ENCODE results near the gene SH3TC1.

Gene SH3TC1

DNA sequence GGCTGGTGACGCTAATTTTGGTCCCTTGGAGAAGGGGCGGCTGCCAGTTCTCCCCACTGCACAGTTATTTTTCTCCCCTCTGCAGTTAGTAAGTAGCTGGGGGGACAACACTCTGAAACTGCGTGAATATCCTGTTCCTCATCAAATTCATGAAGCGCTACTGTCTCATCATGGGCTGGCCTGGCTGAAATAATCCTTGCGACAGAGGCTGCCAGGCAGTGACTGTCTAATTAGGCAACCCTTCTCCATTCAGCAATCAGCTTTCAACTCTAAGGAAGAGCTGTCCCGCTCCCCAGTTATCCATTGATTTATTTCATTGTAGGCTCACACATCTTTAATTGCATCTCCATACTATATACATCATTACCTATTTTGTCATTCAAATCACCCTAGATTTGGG is 8.2 kb downstream of the SH3TC1 start:
- DNase-seq (ENCODE audit: low read depth in 1 of 2, low spot score in 1 of 2) = peak in 1 of 2 experiments; percentile 81
- TF ChIP-seq GABPA (IDR thresholded peaks at IDR 0.05; ENCODE audit: low read depth) (no peak), POLR2AphosphoS5 (IDR thresholded peaks at IDR 0.05; ENCODE audit: low read depth) (peak; percentile 42; the same call in 1 of the 2 replicates)
- TF ChIP-seq, protein P1, sequence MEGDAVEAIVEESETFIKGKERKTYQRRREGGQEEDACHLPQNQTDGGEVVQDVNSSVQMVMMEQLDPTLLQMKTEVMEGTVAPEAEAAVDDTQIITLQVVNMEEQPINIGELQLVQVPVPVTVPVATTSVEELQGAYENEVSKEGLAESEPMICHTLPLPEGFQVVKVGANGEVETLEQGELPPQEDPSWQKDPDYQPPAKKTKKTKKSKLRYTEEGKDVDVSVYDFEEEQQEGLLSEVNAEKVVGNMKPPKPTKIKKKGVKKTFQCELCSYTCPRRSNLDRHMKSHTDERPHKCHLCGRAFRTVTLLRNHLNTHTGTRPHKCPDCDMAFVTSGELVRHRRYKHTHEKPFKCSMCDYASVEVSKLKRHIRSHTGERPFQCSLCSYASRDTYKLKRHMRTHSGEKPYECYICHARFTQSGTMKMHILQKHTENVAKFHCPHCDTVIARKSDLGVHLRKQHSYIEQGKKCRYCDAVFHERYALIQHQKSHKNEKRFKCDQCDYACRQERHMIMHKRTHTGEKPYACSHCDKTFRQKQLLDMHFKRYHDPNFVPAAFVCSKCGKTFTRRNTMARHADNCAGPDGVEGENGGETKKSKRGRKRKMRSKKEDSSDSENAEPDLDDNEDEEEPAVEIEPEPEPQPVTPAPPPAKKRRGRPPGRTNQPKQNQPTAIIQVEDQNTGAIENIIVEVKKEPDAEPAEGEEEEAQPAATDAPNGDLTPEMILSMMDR (IDR thresholded peaks at IDR 0.05; ENCODE audit: insufficient read depth, low read length) = no peak
- H3K4me3 ChIP-seq (replicated peaks; ENCODE audit: insufficient read depth, low read length) = no peak overlapping the region
- H3K27me3 ChIP-seq (ENCODE audit: insufficient read depth, poor library complexity, severe bottlenecking) = no peaks in the 10 kb centered on the region
- no peak overlapping the region for H3K27ac ChIP-seq (replicated peaks)

DNA sequence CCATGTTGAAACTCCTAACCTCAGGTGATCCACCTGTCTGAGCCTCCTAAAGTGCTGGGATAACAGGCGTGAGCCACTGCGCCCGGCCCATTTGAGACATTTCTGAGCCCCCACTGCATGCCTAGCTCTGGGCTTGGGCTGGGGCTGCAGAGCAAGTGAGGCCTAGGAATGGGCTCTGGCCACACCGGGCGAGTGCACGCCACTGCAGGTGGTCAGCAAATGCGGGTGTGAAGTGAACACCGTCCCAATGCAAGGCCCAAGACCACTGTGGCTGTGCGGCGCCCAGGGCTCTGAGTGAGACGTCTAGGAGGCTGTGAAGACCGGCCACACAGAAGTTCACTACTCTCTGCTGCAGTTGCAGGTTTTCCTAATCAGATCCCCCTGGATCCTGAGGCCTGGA is 9.5 kb downstream of the SH3TC1 start:
- no peak for DNase-seq (ENCODE audit: low read depth in 1 of 2, low spot score in 1 of 2)
- TF ChIP-seq, protein P1 (IDR thresholded peaks at IDR 0.05; ENCODE audit: insufficient read depth, low read length) = no peak
- TF ChIP-seq GABPA (IDR thresholded peaks at IDR 0.05; ENCODE audit: low read depth) (no peak), POLR2AphosphoS5 (IDR thresholded peaks at IDR 0.05; ENCODE audit: low read depth) (no peak), SPI1 (IDR thresholded peaks at IDR 0.05; ENCODE audit: borderline replicate concordance, low read depth) (no peak)
- TF ChIP-seq, protein P2, sequence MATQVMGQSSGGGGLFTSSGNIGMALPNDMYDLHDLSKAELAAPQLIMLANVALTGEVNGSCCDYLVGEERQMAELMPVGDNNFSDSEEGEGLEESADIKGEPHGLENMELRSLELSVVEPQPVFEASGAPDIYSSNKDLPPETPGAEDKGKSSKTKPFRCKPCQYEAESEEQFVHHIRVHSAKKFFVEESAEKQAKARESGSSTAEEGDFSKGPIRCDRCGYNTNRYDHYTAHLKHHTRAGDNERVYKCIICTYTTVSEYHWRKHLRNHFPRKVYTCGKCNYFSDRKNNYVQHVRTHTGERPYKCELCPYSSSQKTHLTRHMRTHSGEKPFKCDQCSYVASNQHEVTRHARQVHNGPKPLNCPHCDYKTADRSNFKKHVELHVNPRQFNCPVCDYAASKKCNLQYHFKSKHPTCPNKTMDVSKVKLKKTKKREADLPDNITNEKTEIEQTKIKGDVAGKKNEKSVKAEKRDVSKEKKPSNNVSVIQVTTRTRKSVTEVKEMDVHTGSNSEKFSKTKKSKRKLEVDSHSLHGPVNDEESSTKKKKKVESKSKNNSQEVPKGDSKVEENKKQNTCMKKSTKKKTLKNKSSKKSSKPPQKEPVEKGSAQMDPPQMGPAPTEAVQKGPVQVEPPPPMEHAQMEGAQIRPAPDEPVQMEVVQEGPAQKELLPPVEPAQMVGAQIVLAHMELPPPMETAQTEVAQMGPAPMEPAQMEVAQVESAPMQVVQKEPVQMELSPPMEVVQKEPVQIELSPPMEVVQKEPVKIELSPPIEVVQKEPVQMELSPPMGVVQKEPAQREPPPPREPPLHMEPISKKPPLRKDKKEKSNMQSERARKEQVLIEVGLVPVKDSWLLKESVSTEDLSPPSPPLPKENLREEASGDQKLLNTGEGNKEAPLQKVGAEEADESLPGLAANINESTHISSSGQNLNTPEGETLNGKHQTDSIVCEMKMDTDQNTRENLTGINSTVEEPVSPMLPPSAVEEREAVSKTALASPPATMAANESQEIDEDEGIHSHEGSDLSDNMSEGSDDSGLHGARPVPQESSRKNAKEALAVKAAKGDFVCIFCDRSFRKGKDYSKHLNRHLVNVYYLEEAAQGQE (IDR thresholded peaks at IDR 0.05; ENCODE audit: insufficient replicate concordance, low read depth) = no peak
- Histone ChIP-seq H3K27me3 (ENCODE audit: insufficient read depth, poor library complexity, severe bottlenecking) (no peaks in the 10 kb centered on the region), H3K27ac (replicated peaks) (no peak overlapping the region), H3K4me3 (replicated peaks; ENCODE audit: insufficient read depth, low read length) (no peak overlapping the region)

DNA sequence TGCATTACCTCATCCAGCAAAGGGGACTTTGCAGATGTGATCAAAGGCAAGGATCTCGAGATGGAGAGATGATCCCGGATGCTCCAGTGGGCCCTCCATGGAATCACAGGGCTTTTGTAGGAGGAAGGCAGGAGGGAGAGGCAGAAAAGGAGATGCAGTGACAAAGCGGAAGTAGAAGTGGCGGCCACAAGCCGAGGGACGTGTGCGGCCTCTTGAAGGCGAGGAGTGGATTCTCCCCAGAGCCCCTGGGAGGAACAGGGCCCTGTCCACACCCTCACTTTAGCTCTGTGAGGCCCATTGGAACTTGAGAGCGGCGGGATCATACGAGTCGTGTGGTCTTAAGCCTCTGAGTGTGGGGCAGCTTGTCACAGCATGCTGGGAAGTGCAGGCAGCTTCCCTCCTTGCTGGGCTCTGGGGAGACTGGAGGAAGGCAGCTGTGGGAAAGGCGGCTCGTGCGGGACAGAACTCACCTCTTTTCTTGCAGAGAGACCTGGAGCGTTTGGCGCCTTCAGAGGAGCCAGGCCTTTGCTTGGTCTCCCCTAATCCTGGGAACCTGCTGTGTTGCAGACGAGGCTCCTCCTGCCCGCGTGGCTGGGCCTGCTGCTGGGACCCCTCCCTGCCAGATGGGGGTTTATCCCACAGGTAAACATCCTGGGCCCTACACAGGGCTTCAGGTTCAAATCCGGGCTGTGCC is 10.2 kb downstream of the SH3TC1 start:
- DNase-seq (ENCODE audit: low read depth in 1 of 2, low spot score in 1 of 2) = peak in 1 of 2 experiments; percentile 70
- Histone ChIP-seq H3K4me3 (replicated peaks; ENCODE audit: insufficient read depth, low read length) (no peak overlapping the region), H3K27ac (replicated peaks) (no peak overlapping the region), H3K27me3 (ENCODE audit: insufficient read depth, poor library complexity, severe bottlenecking) (no peaks in the 10 kb centered on the region)
- peak; percentile 40; the same call in 1 of the 2 replicates for TF ChIP-seq SPI1 (IDR thresholded peaks at IDR 0.05; ENCODE audit: borderline replicate concordance, low read depth)
- TF ChIP-seq, protein P1 (IDR thresholded peaks at IDR 0.05; ENCODE audit: insufficient read depth, low read length) = no peak

DNA sequence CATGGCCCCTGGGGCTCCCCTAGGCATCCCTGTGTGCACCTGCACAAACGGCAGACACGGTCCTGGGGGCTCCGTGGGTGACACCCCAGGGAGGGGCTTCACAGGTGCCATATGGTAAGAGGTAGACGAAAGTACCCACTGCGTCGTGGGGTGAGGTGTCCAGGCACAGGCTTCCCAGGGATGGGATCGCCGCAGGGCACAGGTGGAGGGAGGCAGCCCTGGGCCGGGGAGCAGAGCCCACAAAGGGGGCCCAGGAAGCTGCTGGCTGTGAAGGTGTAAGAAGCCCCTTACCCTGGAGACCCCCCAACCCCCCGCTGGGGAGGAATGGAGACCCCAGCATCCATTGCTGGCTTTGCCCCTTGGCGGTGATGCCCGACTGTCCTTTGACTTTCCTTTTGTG is 10.9 kb downstream of the SH3TC1 start:
- no peak overlapping the region for H3K27ac ChIP-seq (replicated peaks)
- H3K27me3 ChIP-seq (ENCODE audit: insufficient read depth, poor library complexity, severe bottlenecking) = no peaks in the 10 kb centered on the region
- no peak for TF ChIP-seq POLR2AphosphoS5 (IDR thresholded peaks at IDR 0.05; ENCODE audit: low read depth)
- TF ChIP-seq GABPA (IDR thresholded peaks at IDR 0.05; ENCODE audit: low read depth) = no peak
- no peak for TF ChIP-seq SPI1 (IDR thresholded peaks at IDR 0.05; ENCODE audit: borderline replicate concordance, low read depth)
- TF ChIP-seq, protein P2 (IDR thresholded peaks at IDR 0.05; ENCODE audit: insufficient replicate concordance, low read depth) = no peak
- TF ChIP-seq, protein P1 (IDR thresholded peaks at IDR 0.05; ENCODE audit: insufficient read depth, low read length) = no peak
- no peak for DNase-seq (ENCODE audit: low read depth in 1 of 2, low spot score in 1 of 2)
- H3K4me3 ChIP-seq (replicated peaks; ENCODE audit: insufficient read depth, low read length) = no peak overlapping the region
